ENCODE data around the gene SARDH.

The SARDH gene

GRCh38 chr9:133712221-133713100 is 25.7 kb downstream of the SARDH start:
- DNase-seq, result no peak

GRCh38 chr9:133711428-133712220 is 26.5 kb downstream of the SARDH start:
- DNase-seq, result no peak

GRCh38 chr9:133710661-133711427 is 27.3 kb downstream of the SARDH start:
- peak; percentile 30 for DNase-seq

GRCh38 chr9:133709691-133710571 is 28.2 kb downstream of the SARDH start:
- no peak for DNase-seq

- peak; percentile 98 for DNase-seq
Measured at GRCh38 chr9:133709015-133709611, 29.0 kb downstream of the SARDH start.

GRCh38 chr9:133708246-133709014 is 29.7 kb downstream of the SARDH start:
- DNase-seq, result no peak

- DNase-seq, result peak; percentile 85
Measured at GRCh38 chr9:133707763-133708245, 30.3 kb downstream of the SARDH start.

GRCh38 chr9:133707065-133707762 is 30.9 kb downstream of the SARDH start:
- peak; percentile 91 for DNase-seq

GRCh38 chr9:133706307-133707050 is 31.7 kb downstream of the SARDH start:
- no peak for DNase-seq

GRCh38 chr9:133705576-133705975 is 32.6 kb downstream of the SARDH start:
- DNase-seq, result peak; percentile 95

GRCh38 chr9:133704711-133705181 is 33.4 kb downstream of the SARDH start:
- no peak for DNase-seq

- DNase-seq, result peak; percentile 75
Measured at GRCh38 chr9:133703591-133704399, 34.4 kb downstream of the SARDH start.

GRCh38 chr9:133702798-133703590 is 35.2 kb downstream of the SARDH start:
- peak; percentile 56 for DNase-seq

GRCh38 chr9:133701981-133702797 is 36.0 kb downstream of the SARDH start:
- DNase-seq, result peak; percentile 79

- DNase-seq, result peak; percentile 87
Measured at GRCh38 chr9:133701321-133701980, 36.7 kb downstream of the SARDH start.

GRCh38 chr9:133700819-133701320 is 37.3 kb downstream of the SARDH start:
- peak; percentile 78 for DNase-seq

Measured in NCI-H2171 treated with DMSO at 0.1 percent for 48 hours (cell line).